Measurements from ENCODE around the gene HNF1A. TPM values are rescaled to one million over a fixed set of nuclear protein-coding genes. Genes with fewer than 3 reads are reported as not detected.
A peak's percentile ranks its signal among the peaks of the same experiment; 100 is the strongest.

Gene HNF1A
- total RNA-seq, 6 experiments from 2014 or later, result 9.8 to 20.5 (median 19.0) TPM

DNA sequence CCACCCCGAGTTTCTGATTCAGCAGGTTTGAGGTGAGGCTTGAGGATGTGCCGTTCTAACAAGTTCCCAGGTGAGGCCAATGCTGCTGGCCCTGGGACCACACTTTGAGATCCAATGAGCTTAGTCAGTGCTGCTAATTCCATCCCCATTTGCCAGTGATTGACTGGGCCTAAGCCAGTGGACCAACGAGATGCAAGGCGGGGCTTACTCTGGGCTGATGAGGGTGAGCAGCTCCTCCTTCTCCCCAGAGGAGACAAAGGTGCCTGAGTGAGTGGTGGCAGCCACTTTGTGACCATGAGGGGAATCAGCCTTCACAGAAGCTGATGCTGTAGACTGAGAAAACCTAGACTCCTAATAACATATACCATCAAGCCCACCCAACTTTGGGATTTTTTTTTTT lies 23.1 kb upstream of the HNF1A start:
- WGBS (ENCODE audit: insufficient coverage, low coverage, low lambda C conversion rate, missing lambda C conversion rate), result 73% methylated on average over 4 of the region's 4 CpGs

DNA sequence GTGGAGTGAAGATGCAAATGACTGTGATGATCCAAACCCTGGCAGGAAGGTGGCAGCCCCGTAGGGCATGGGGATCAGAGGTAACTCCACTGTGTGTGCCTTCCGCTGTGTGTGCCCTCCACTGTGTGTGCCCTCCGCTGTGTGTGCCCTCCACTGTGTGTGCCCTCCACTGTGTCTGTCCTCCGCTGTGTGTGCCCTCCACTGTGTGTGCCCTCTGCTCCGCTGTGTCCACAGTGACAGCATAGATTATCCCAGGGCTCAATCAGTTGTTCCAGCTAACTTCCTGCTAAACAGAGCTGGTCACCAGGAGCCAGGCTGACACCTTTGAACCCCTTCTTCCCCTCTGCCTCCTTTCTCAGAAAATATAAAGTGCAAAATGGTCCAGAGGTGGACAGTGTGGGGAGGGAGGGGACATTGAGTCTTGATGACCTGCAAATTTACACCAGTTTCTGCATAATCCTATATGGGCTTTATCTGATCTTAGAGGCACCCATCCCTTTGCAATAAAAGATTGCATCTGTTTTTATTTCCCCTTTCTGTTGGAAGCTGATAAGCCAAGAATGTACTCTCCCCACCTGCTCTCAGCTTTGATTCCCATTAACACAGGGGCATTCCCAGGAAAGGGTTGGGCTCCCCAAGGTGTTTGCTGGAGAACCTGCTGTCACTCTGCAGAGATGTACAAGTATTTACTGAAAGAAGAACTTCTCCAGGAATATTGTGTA lies 21.6 kb upstream of the HNF1A start:
- intact Hi-C loops (cut with DNase I), result no loop called here
- no peak for TF ChIP-seq POLR2A (IDR thresholded peaks at IDR 0.05)
- TF ChIP-seq, protein P1, sequence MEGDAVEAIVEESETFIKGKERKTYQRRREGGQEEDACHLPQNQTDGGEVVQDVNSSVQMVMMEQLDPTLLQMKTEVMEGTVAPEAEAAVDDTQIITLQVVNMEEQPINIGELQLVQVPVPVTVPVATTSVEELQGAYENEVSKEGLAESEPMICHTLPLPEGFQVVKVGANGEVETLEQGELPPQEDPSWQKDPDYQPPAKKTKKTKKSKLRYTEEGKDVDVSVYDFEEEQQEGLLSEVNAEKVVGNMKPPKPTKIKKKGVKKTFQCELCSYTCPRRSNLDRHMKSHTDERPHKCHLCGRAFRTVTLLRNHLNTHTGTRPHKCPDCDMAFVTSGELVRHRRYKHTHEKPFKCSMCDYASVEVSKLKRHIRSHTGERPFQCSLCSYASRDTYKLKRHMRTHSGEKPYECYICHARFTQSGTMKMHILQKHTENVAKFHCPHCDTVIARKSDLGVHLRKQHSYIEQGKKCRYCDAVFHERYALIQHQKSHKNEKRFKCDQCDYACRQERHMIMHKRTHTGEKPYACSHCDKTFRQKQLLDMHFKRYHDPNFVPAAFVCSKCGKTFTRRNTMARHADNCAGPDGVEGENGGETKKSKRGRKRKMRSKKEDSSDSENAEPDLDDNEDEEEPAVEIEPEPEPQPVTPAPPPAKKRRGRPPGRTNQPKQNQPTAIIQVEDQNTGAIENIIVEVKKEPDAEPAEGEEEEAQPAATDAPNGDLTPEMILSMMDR (IDR thresholded peaks at IDR 0.05), result no peak
- DNase-seq (no peak), ATAC-seq (no peak)
- H3K4me1 ChIP-seq, result peaks cover 0 to 8% (median 2%) of the 10 kb centered on the region in 4 donors
- H3K27me3 ChIP-seq, result no peaks in the 10 kb centered on the region
- H3K36me3 ChIP-seq, result no peaks in the 10 kb centered on the region
- H3K9me3 ChIP-seq, result no peaks in the 10 kb centered on the region
- WGBS (ENCODE audit: insufficient coverage, low coverage, low lambda C conversion rate, missing lambda C conversion rate), result 87% methylated on average over 4 of the region's 5 CpGs
- no peak overlapping the region for H3K4me3 ChIP-seq
- H3K27ac ChIP-seq, result no peak overlapping the region

More for the DNA sequence above, 23.1 kb upstream of the HNF1A start:
- no peak for DNase-seq
- Histone ChIP-seq H3K27ac (no peak overlapping the region), H3K9me3 (no peaks in the 10 kb centered on the region), H3K36me3 (no peaks in the 10 kb centered on the region), H3K4me3 (no peak overlapping the region), H3K4me1 (no peaks in the 10 kb centered on the region), H3K27me3 (no peaks in the 10 kb centered on the region)
- intact Hi-C loops (cut with DNase I), result no loop called here
- no peak for TF ChIP-seq POLR2A (IDR thresholded peaks at IDR 0.05)
- TF ChIP-seq, protein P1 (IDR thresholded peaks at IDR 0.05), result no peak
- peak in 2 of 4 donors; percentile 23 to 28 for ATAC-seq

DNA sequence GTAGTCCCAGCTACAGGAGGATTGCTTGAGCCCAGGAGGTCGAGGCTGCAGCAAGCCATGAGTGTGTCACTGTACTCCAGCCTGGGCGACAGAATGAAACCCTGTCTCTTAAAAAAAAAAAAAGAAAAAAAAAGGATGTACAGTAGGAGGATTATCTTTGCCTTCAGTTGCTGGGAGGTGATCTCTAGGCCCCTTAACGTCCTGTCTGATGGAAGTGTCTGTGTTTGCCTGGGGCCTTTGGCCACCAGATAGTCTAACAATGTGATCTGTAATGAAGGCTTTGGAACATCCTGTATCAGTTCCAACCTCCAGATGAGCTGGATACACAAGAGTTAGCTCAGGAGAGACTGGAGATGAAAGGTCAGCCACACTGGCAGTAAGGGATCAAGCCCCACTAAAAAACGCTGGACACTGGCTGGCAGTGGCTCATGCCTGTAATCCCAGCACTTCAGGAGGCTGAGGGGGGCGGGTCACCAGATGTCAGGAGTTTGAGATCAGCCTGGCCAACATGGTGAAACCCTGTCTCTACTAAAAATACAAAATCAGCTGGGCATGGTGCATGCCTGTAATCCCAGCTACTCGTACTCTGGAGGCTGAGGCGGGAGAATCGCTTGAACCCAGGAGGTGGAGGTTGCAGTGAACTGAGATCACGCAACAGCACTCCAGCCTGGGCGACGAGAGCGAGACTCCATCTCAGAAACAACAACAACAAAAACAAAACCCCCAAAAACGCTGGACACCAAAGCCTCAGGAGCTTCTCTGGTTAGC lies 19.0 kb upstream of the HNF1A start:
- ATAC-seq (no peak), DNase-seq (no peak)
- TF ChIP-seq, protein P1 (IDR thresholded peaks at IDR 0.05), result no peak
- TF ChIP-seq POLR2A (IDR thresholded peaks at IDR 0.05), result no peak
- no peak overlapping the region for H3K4me3 ChIP-seq
- H3K36me3 ChIP-seq, result no peaks in the 10 kb centered on the region
- WGBS (ENCODE audit: insufficient coverage, low coverage, low lambda C conversion rate, missing lambda C conversion rate), result 77% methylated on average over 12 of the region's 13 CpGs
- peaks cover 0 to 18% (median 3%) of the 10 kb centered on the region in 4 donors for H3K4me1 ChIP-seq
- intact Hi-C loops (cut with DNase I), result no loop called here
- no peaks in the 10 kb centered on the region for H3K27me3 ChIP-seq
- no peaks in the 10 kb centered on the region for H3K9me3 ChIP-seq
- H3K27ac ChIP-seq, result no peak overlapping the region

DNA sequence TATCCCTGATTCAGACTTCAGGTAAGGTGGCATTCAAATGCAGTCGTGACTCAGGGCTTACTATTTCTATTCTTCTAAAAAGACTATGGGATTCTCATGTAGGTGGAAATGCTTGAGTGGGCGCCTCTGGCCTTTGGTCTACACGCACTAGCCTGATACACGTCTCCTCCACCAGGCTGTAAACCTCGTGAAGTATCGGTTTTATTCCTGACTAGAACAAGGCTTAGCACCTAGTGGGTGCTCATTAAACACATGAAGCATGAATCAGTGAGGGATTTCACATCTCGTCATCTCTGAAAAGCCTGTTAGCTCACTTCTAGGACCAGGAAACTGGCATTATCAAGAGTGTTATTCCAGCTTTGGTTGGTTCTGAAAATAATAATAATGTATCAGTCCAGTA lies 17.7 kb upstream of the HNF1A start:
- Histone ChIP-seq H3K36me3 (no peaks in the 10 kb centered on the region), H3K9me3 (no peaks in the 10 kb centered on the region), H3K4me1 (peaks cover 0 to 18% (median 3%) of the 10 kb centered on the region in 4 donors), H3K27ac (no peak overlapping the region), H3K27me3 (no peaks in the 10 kb centered on the region), H3K4me3 (no peak overlapping the region)
- ATAC-seq (no peak), DNase-seq (no peak)
- 72% methylated on average over 7 of the region's 7 CpGs for WGBS (ENCODE audit: insufficient coverage, low coverage, low lambda C conversion rate, missing lambda C conversion rate)
- no peak for TF ChIP-seq POLR2A (IDR thresholded peaks at IDR 0.05)
- TF ChIP-seq, protein P1 (IDR thresholded peaks at IDR 0.05), result no peak
- intact Hi-C loops (cut with DNase I), result no loop called here

Measured in right lobe of liver (tissue), 6 donors.